Right hindlimb (tissue), 1 donor: Measurements from ENCODE around the gene KLHL2.
"Not testable (repeated sequence)": the region's sequence is repeated elsewhere in the genome, so short reads cannot be mapped to it uniquely, and the experiment has no call there.

ENCODE experiments used
- DNase-seq: peaks from one replicate; pipeline ENCODE4 v3.0.0-alpha.2; 2018

Gene KLHL2

GRCh38 chr4:165331823-165332222 is 124.5 kb downstream of the KLHL2 start:
- DNase-seq, result no peak

- no peak for DNase-seq
Measured at GRCh38 chr4:165332502-165332901, 125.1 kb downstream of the KLHL2 start.

GRCh38 chr4:165335163-165335703 is 127.9 kb downstream of the KLHL2 start:
- no peak for DNase-seq

GRCh38 chr4:165336743-165337142 is 129.4 kb downstream of the KLHL2 start:
- DNase-seq, result no peak

GRCh38 chr4:165342340-165342739 is 135.0 kb downstream of the KLHL2 start:
- not testable (repeated sequence) for DNase-seq

GRCh38 chr4:165343353-165344191 is 136.2 kb downstream of the KLHL2 start:
- no peak for DNase-seq

DNA sequence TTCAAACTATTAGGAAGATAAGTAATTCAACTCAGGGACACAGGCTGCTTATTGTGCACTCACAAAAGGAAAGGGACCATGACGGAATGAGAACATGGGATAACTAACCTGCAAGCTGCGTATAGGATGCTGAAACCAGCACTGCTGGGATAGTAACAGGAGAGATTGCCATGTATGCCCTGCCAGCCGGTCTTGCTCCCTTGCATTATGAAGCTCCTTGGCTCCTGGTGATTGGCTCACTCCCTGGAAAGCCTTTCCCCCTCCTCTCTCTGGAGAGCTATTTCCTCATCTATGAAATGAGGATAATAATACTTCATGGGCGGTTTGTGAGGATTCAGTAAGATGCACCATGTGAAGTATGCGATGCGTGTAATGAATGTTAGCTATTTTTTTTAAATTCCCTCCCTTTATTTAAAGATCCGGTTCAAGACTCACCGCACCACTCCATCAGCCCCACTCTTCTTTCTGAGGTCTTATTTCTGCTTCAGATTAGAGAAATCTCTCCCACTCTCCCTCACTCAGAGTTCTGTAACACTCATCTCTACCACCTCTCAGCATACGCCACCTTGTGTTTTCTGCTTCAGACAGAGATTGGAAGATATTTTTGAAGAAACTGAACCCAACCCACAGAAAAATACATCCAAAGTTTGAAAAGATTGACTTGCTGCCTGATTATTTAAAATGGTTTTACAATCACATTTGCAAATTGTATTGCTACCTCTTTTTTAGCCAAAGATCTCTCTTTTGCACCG is 138.5 kb downstream of the KLHL2 start:
- no peak for DNase-seq

- DNase-seq, result no peak
Measured at GRCh38 chr4:165347647-165348569, 140.5 kb downstream of the KLHL2 start.

- DNase-seq, result no peak
Measured at GRCh38 chr4:165351359-165352130, 144.2 kb downstream of the KLHL2 start.

DNA sequence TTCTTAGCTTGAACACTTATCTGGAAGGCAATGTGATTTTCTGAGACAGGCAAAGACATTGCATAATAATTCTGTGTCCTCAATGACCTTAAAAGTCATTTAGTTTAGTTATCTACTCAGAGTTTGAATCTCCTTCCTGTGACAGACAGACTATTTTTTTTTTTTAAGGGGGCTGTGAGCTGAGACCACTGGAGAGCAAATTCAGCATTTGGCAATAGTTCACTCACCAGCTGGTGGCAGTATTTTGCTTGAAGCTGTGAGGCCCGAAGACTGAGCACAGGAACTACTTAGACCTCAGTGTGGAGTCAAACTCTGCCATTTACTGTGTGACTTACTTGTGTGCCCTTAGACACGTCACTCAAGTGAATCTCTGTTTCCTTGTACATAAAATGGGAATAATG is 148.5 kb downstream of the KLHL2 start:
- peak; percentile 42 for DNase-seq

- DNase-seq, result no peak
Measured at GRCh38 chr4:165359506-165359905, 152.1 kb downstream of the KLHL2 start.

- DNase-seq, result peak; percentile 26
Measured at GRCh38 chr4:165360041-165360695, 152.8 kb downstream of the KLHL2 start.

GRCh38 chr4:165360985-165361670 is 153.8 kb downstream of the KLHL2 start:
- no peak for DNase-seq

DNA sequence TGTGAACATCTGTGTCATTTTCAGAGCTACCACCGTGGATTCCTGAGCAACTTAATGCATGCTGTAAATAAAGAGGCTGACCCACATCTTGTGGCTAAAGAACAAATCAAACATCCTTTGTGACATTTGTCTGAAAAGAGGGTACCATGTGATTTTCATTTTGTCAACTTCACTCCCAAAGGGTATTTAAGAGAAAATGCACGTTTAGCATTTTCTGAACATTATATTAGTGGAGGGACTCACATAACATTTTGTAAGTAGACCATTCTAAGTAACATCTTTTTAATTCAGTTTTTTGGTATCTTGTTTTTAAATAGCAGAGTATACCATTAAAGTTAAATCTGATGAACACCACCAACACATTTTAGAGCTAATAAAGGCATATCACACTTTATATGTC is 154.4 kb downstream of the KLHL2 start:
- no peak for DNase-seq

DNA sequence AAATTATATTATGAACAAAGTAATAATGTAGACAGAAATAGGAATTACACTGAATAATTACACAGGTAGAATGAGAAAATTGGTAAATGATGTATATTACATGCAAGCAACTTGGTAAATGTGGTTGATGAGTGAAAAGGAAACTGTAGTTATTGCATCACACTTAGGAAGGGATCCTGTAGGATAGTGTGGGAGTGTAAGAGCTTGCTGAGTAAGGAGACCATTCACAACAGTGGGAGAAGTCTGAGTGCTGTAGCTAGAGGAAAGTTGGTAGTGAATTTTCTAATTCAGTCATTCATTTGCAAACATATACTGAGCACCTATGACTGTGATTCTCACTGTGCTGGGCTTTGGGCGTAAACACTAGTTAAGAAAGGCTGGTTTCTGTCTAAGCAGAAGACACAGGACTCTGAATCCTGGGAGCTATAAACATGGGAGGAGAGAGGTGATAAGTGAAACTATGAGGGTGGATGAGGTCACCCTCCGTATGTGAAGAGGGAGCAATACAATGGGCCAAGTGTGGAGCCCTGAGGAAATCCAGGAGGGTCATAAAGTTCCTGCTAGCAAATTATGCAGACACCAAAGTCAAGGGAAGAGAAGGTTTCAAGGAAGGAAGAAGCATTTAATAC is 157.2 kb downstream of the KLHL2 start:
- no peak for DNase-seq

- no peak for DNase-seq
Measured at GRCh38 chr4:165367040-165367439, 159.7 kb downstream of the KLHL2 start.

- DNase-seq, result no peak
Measured at GRCh38 chr4:165368114-165368513, 160.8 kb downstream of the KLHL2 start.

DNA sequence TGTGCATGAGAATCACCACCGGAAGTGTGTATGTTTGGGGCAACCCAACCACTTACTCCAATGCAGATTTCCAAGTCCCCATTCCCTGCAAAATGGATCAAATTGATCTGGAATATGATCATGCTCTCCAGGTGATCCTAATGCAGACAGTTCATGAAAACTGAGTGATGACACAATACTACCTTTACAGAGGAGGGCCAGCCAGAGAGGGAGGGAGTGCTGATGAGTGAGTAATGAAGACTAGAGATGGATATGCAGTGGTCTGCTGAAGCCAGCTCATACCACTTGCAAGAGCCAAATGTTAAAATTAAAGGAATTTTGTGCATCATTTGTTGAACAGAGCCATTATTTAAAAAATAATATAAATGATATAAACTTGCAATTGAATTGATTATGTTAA is 161.2 kb downstream of the KLHL2 start:
- DNase-seq, result no peak

DNA sequence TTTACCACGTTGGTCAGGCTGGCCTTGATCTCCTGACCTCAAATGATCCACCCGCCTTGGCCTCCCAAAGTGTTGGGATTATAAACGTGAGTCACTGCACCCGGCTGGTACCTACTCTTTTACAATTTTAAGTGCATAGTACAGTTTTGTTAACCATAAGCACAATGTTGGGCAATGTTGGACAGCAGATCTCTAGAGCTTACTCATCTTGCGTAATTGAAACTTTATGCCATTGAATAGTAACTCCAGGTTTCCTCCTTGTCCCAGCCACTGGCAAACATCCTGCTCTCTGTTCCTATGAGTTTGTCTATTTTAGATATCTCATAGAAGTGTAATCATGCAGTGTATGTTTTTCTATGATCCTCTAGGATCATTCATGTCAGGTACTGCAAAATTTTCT is 162.2 kb downstream of the KLHL2 start:
- DNase-seq, result no peak

DNA sequence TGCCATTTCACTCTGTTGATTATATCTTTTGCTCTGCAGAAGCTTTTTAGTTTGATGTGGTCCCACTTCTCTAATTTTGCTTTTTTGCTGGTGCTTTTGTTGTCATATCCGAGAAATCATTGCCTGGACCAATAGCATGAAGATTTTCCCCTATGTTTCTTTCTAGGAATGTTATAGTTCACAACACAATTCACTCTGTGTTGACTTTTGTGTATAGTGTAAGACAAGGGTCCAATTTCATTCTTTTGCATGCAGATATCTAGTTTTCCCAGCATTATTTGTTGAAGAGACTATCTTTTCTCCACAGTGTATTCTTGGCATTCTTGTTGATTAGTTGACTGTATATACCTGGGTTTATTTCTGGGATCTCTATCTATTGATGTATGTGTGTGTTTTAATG is 163.2 kb downstream of the KLHL2 start:
- no peak for DNase-seq
